ENCODE results near the gene LHPP. TPM values are rescaled to one million over a fixed set of nuclear protein-coding genes. Genes with fewer than 3 reads are reported as not detected.

The LHPP gene
- total and polyA plus RNA-seq, 10 of the 15 experiments (the other 5 are each of a cell fraction or from before 2014, with no cell fraction given): 0.79 to 9.8 (median 6.7) TPM

GRCh38 chr10:124630551-124630950 lies 168.9 kb downstream of the LHPP start (continued):
- no peak for TF ChIP-seq PKNOX1 (IDR thresholded peaks at IDR 0.05)
- TF ChIP-seq ZBTB40 (IDR thresholded peaks at IDR 0.05; ENCODE audit: borderline replicate concordance): no peak
- TF ChIP-seq CREB1 (IDR thresholded peaks at IDR 0.05; ENCODE audit: low read depth): no peak

- 91% methylated on average over 19 of the region's 19 CpGs for WGBS (ENCODE audit: insufficient coverage, insufficient replicate concordance, low lambda C conversion rate, missing lambda C conversion rate)
- Histone ChIP-seq H4K20me1 (ENCODE audit: control insufficient read depth, insufficient read depth) (no peaks in the 10 kb centered on the region; the same call in 1 of the 2 replicates), H2AFZ (ENCODE audit: control insufficient read depth, low read depth, low read length) (no peak overlapping the region), H3K4me2 (ENCODE audit: control insufficient read depth, insufficient read depth) (no peak overlapping the region), H3K9me3 (replicated peaks; ENCODE audit: control insufficient read depth, insufficient read depth, low read length) (peaks cover 4% of the 10 kb centered on the region; the same call in 1 of the 3 replicates), H3K27me3 (replicated peaks in 1 of 2; ENCODE audit: control insufficient read depth in 2 of 2, insufficient read depth in 2 of 2, low read length in 1 of 2) (no peaks in the 10 kb centered on the region), H3K4me3 (no peak overlapping the region), H3K79me2 (ENCODE audit: control insufficient read depth, insufficient read depth, low read length) (no peaks in the 10 kb centered on the region), H3K27ac (ENCODE audit: control insufficient read depth, insufficient read depth) (no peak overlapping the region), H3K36me3 (ENCODE audit: control insufficient read depth in 2 of 2, insufficient read depth in 2 of 2, low read length in 1 of 2) (peaks cover 0 to 8% of the 10 kb centered on the region in 2 experiments; a peak in 2 of 4 replicates), H3K4me1 (ENCODE audit: control insufficient read depth, insufficient read depth, low read length) (peaks cover 6% of the 10 kb centered on the region), H3K9ac (ENCODE audit: control insufficient read depth, insufficient read depth, low read length) (no peak overlapping the region)
- FAIRE-seq: no peak
- SMC1A ChIA-PET (ENCODE audit: uncharacterized antibody, unreplicated experiment): interaction anchor here (0.8 to 1.0 kb wide), 2 partner anchors 57 to 110 kb away, joined by 4 to 6 read pairs; no protein-coding TSS in a partner anchor
- no TSS peak for BruUV-seq (replicated peaks)
- CTCF ChIA-PET: interaction anchor here (0.7 to 3.6 kb wide), 4 partner anchors 66 to 126 kb away, joined by 3 to 26 read pairs (median 4); no protein-coding TSS in a partner anchor
- TF ChIP-seq SRF (IDR thresholded peaks at IDR 0.05; ENCODE audit: low read depth in 2 of 2, low read length in 2 of 2) (no peak), SMC3 (IDR thresholded peaks at IDR 0.05; ENCODE audit: borderline replicate concordance, low read length) (peak; percentile 18; the same call in 1 of the 2 replicates), CTCF (IDR thresholded peaks at IDR 0.05 in 2 of 3, conservative IDR thresholded peaks at IDR 0.05 in 1 of 3; ENCODE audit: control insufficient read depth in 2 of 3, extremely low read depth in 1 of 3, insufficient read depth in 1 of 3, low read depth in 3 of 3, low read length in 3 of 3) (peak; percentile 5 to 27 (median 26); a peak in 1 of 6 replicates), RAD21 (IDR thresholded peaks at IDR 0.05; ENCODE audit: insufficient read depth, low read depth, low read length) (peak; percentile 40; the same call in 1 of the 2 replicates), ZBTB4 (CRISPR knock-in tag; IDR thresholded peaks at IDR 0.05) (no peak)
- DNase-seq (ENCODE audit: low read depth, low spot score): no peak
- in situ Hi-C loops (cut with MboI): no loop called here
- RAD21 ChIA-PET (ENCODE audit: unreplicated experiment): no interaction called here
- POLR2A ChIA-PET: interaction anchor here (1.3 kb wide), 1 partner anchor 16 kb away, joined by 3 read pairs; no protein-coding TSS in a partner anchor
- peak; percentile 49 for ATAC-seq
- intact Hi-C loops (cut with micrococcal nuclease; ENCODE audit: unreplicated experiment): no loop called here
Measured at GRCh38 chr10:124632064-124632531, 170.5 kb downstream of the LHPP start.
